K562 (cell line): Measurements from ENCODE around the gene PTPRO. TPM values are rescaled to one million over a fixed set of nuclear protein-coding genes. Genes with fewer than 3 reads are reported as not detected.

ENCODE experiments used
- ARID4B ChIP-seq: sonication (generic); formaldehyde crosslinking; IDR thresholded peaks from 2 replicates; pipeline ENCODE4 v1.8.0; 2022; ENCODE audit warnings: mild to moderate bottlenecking, missing genetic modification reagents
- GMEB1 ChIP-seq: fragments of 250-450 bp; sonication (Bioruptor Pico); IDR thresholded peaks from 2 replicates; pipeline ENCODE4 v1.4.0; 2020; ENCODE audit warnings: mild to moderate bottlenecking
- HDAC6 ChIP-seq: IDR thresholded peaks from 2 replicates; pipeline ENCODE4 v1.6.1; 2012; ENCODE audit warnings: low read depth, mild to moderate bottlenecking, control low read depth, inconsistent platforms, low read length, moderate library complexity
- HES1 ChIP-seq: fragments of 450-650 bp; IDR thresholded peaks from 2 replicates; pipeline ENCODE4 v1.6.1; 2016; ENCODE audit warnings: low read depth, mild to moderate bottlenecking, moderate library complexity
- LCOR ChIP-seq: sonication (generic); formaldehyde crosslinking; IDR thresholded peaks from 2 replicates; pipeline ENCODE4 v1.8.0; 2022; ENCODE audit warnings: mild to moderate bottlenecking, missing genetic modification reagents
- MAFK ChIP-seq: IDR thresholded peaks from 2 replicates; pipeline ENCODE4 v1.6.1; 2011; ENCODE audit warnings: low read length, improper control_type of control experiment
- RFX1 ChIP-seq: fragments of 450-650 bp; IDR thresholded peaks from 2 replicates; pipeline ENCODE4 v1.6.1; 2016; ENCODE audit warnings: mild to moderate bottlenecking, moderate library complexity
- ZBED1 ChIP-seq: IDR thresholded peaks from 2 replicates; pipeline ENCODE4 v1.6.1; 2014
- ZNF277 ChIP-seq: fragments of 250-450 bp; sonication (Bioruptor Pico); IDR thresholded peaks from 2 replicates; pipeline ENCODE4 v1.8.0; 2022; ENCODE audit warnings: inconsistent platforms, mild to moderate bottlenecking, moderate library complexity, borderline replicate concordance
- polyA plus RNA-seq, 8 experiments: library from polyadenylated mRNA; depleted of rRNA in 4 of 8; stranded (reverse) in 5 of 8; unstranded in 3 of 8; fragments of >200 nt; fragmentation: Nextera tagmentation in 2 of 8; fragmentation: Illumina TruSeq in 1 of 8; extraction: Ambion mirVana in 2 of 8; extraction: Trizol in 1 of 8; gene quantifications; 2 replicates each; pipeline versions ENCODE4 v1.2.1 to v1.2.3, GENCODE V29; 2011 to 2014; ENCODE audit warnings: inconsistent platforms in 1 of 8, missing spikeins in 1 of 8
- total RNA-seq, 7 experiments: library from RNA; depleted of rRNA in 6 of 7; stranded (reverse); fragments of >200 nt in 6 of 7; fragmentation: Illumina TruSeq in 2 of 7; extraction: Trizol in 2 of 7; gene quantifications; 2 replicates each; pipeline versions ENCODE4 v1.2.1 to v1.2.3, GENCODE V29; 2011 to 2021; ENCODE audit warnings: low replicate concordance in 1 of 7

PTPRO gene
- total and polyA plus RNA-seq, 9 of the 15 experiments (the other 6 are each of a cell fraction or from before 2014, with no cell fraction given), result 0.22 TPM; not detected in 8

GRCh38 chr12:15632708-15633107, 310.4 kb downstream of the PTPRO start (continued):
- TF ChIP-seq ARID4B (no peak), ZBED1 (no peak), RFX1 (no peak), HDAC6 (no peak), MAFK (no peak), HES1 (no peak), LCOR (CRISPR knock-in tag) (no peak), ZNF277 (CRISPR knock-in tag) (no peak), GMEB1 (CRISPR knock-in tag) (no peak)
